ENCODE data around the gene ZPR1.
"Not testable (repeated sequence)": the region's sequence is repeated elsewhere in the genome, so short reads cannot be mapped to it uniquely, and the experiment has no call there.

ZPR1 gene

GRCh38 chr11:116787786-116788486 is at the start of gene ZPR1:
ZPR1 (minus strand) TSS chr11:116788023; CDS start chr11:116787990, 33 bp downstream.
- TF ChIP-seq Cebpa-rat (IDR thresholded peaks at IDR 0.05) = no peak
- Histone ChIP-seq H3K4me3 (peak within 1 kb of the TSS; percentile 81 to 98 (median 88)), H4K20me1 (peaks cover 0 to 43% (median 8%) of the 10 kb centered on the region in 11 experiments; a peak in 8 of 22 replicates), H3K4me2 (peak within 1 kb of the TSS; percentile 90 to 98 (median 94)), H3K4me1 (peaks cover 19 to 48% (median 30%) of the 10 kb centered on the region in 10 experiments), H3K27ac (peak within 1 kb of the TSS; percentile 77 to 88 (median 83)), H3K36me3 (peaks cover 37 to 42% (median 40%) of the 10 kb centered on the region in 11 experiments), H3K9ac (peak within 1 kb of the TSS; percentile 84 to 95 (median 90)), H3K27me3 (no peaks in the 10 kb centered on the region), H3K9me3 (replicated peaks in 1 of 11) (no peaks in the 10 kb centered on the region)

- peak overlapping the region in 6 of 11 experiments; percentile 79 to 84 (median 82); a peak in 3 of 22 replicates for H3K9ac ChIP-seq
- no peaks in the 10 kb centered on the region for H3K27me3 ChIP-seq
- peak overlapping the region in 8 of 11 experiments; percentile 84 to 98 (median 94); a peak in 12 of 22 replicates for H3K4me2 ChIP-seq
- H3K27ac ChIP-seq = peak overlapping the region in 2 of 11 experiments; percentile 17 to 83; a peak in 1 of 22 replicates
- H3K4me3 ChIP-seq = no peak overlapping the region
- no peaks in the 10 kb centered on the region for H3K9me3 ChIP-seq (replicated peaks in 1 of 11)
- no peaks in the 10 kb centered on the region for H3K36me3 ChIP-seq
- H3K4me1 ChIP-seq = peaks cover 19 to 38% (median 31%) of the 10 kb centered on the region in 10 experiments
- H4K20me1 ChIP-seq = no peaks in the 10 kb centered on the region
- TF ChIP-seq Cebpa-rat (IDR thresholded peaks at IDR 0.05) = no peak
Observed at GRCh38 chr11:116836632-116836991, 48.8 kb upstream of the ZPR1 start.

GRCh38 chr11:116835791-116836631 is 48.2 kb upstream of the ZPR1 start:
- H3K4me3 ChIP-seq = peak overlapping the region; percentile 37 to 70 (median 58)
- TF ChIP-seq Cebpa-rat (IDR thresholded peaks at IDR 0.05) = no peak
- H3K36me3 ChIP-seq = no peaks in the 10 kb centered on the region
- peak overlapping the region; percentile 20 to 84 (median 82); a peak in 21 of 22 replicates for H3K9ac ChIP-seq
- H3K4me1 ChIP-seq = peaks cover 19 to 38% (median 31%) of the 10 kb centered on the region in 10 experiments
- H3K27ac ChIP-seq = peak overlapping the region in 10 of 11 experiments; percentile 44 to 92 (median 84); a peak in 21 of 22 replicates
- H3K4me2 ChIP-seq = peak overlapping the region; percentile 84 to 99 (median 93)
- H3K27me3 ChIP-seq = no peaks in the 10 kb centered on the region
- H3K9me3 ChIP-seq (replicated peaks in 1 of 11) = no peaks in the 10 kb centered on the region
- no peaks in the 10 kb centered on the region for H4K20me1 ChIP-seq

- Histone ChIP-seq H3K4me1 (peaks cover 19 to 35% (median 31%) of the 10 kb centered on the region in 10 experiments), H3K27me3 (no peaks in the 10 kb centered on the region), H3K36me3 (no peaks in the 10 kb centered on the region), H3K4me3 (peak overlapping the region; percentile 37 to 70 (median 58)), H3K4me2 (peak overlapping the region; percentile 84 to 99 (median 93)), H3K9ac (peak overlapping the region; percentile 20 to 84 (median 82); a peak in 21 of 22 replicates), H3K27ac (peak overlapping the region in 10 of 11 experiments; percentile 44 to 92 (median 84); a peak in 21 of 22 replicates), H4K20me1 (no peaks in the 10 kb centered on the region), H3K9me3 (replicated peaks in 1 of 11) (no peaks in the 10 kb centered on the region)
- no peak for TF ChIP-seq Cebpa-rat (IDR thresholded peaks at IDR 0.05)
Observed at GRCh38 chr11:116835042-116835772, 47.4 kb upstream of the ZPR1 start.

GRCh38 chr11:116834535-116835041 is 46.8 kb upstream of the ZPR1 start:
- H3K4me1 ChIP-seq = peaks cover 20 to 41% (median 35%) of the 10 kb centered on the region in 10 experiments
- H3K27me3 ChIP-seq; H3K9me3 ChIP-seq (replicated peaks in 1 of 11); H4K20me1 ChIP-seq; H3K36me3 ChIP-seq: not testable (repeated sequence)
- H3K4me3 ChIP-seq = peak overlapping the region in 8 of 10 experiments; percentile 55 to 70 (median 59); a peak in 9 of 20 replicates
- peak overlapping the region in 8 of 11 experiments; percentile 80 to 92 (median 84); a peak in 14 of 22 replicates for H3K27ac ChIP-seq
- peak overlapping the region in 10 of 11 experiments; percentile 55 to 84 (median 82); a peak in 17 of 22 replicates for H3K9ac ChIP-seq
- peak overlapping the region; percentile 84 to 99 (median 93) for H3K4me2 ChIP-seq

GRCh38 chr11:116833816-116834534 is 46.2 kb upstream of the ZPR1 start:
- no peak for TF ChIP-seq Cebpa-rat (IDR thresholded peaks at IDR 0.05)
- Histone ChIP-seq H3K9me3 (replicated peaks in 1 of 11) (no peaks in the 10 kb centered on the region), H3K4me3 (no peak overlapping the region), H3K36me3 (no peaks in the 10 kb centered on the region), H3K4me1 (peaks cover 20 to 45% (median 39%) of the 10 kb centered on the region in 10 experiments), H3K9ac (peak overlapping the region in 1 of 11 experiments; percentile 16; a peak in 1 of 22 replicates), H3K27me3 (no peaks in the 10 kb centered on the region), H3K4me2 (peak overlapping the region in 10 of 11 experiments; percentile 11 to 99 (median 92); a peak in 14 of 22 replicates), H4K20me1 (no peaks in the 10 kb centered on the region), H3K27ac (no peak overlapping the region)

GRCh38 chr11:116833491-116833815 is 45.6 kb upstream of the ZPR1 start:
- H3K4me3 ChIP-seq = no peak overlapping the region
- no peaks in the 10 kb centered on the region for H4K20me1 ChIP-seq
- H3K27ac ChIP-seq = no peak overlapping the region

More at GRCh38 chr11:116833491-116833815, 45.6 kb upstream of the ZPR1 start:
- Histone ChIP-seq H3K4me2 (peak overlapping the region in 6 of 11 experiments; percentile 11 to 99 (median 92); a peak in 5 of 22 replicates), H3K27me3 (no peaks in the 10 kb centered on the region), H3K4me1 (peaks cover 20 to 45% (median 39%) of the 10 kb centered on the region in 10 experiments), H3K9me3 (replicated peaks in 1 of 11) (no peaks in the 10 kb centered on the region), H3K36me3 (no peaks in the 10 kb centered on the region), H3K9ac (no peak overlapping the region)
- no peak for TF ChIP-seq Cebpa-rat (IDR thresholded peaks at IDR 0.05)
